ENCODE results near the gene SERTAD3. TPM values are rescaled to one million over a fixed set of nuclear protein-coding genes. Genes with fewer than 3 reads are reported as not detected.

SERTAD3 gene
- total and polyA plus RNA-seq, 11 donors, result 17.6 to 38.7 (median 26.0) TPM

DNA sequence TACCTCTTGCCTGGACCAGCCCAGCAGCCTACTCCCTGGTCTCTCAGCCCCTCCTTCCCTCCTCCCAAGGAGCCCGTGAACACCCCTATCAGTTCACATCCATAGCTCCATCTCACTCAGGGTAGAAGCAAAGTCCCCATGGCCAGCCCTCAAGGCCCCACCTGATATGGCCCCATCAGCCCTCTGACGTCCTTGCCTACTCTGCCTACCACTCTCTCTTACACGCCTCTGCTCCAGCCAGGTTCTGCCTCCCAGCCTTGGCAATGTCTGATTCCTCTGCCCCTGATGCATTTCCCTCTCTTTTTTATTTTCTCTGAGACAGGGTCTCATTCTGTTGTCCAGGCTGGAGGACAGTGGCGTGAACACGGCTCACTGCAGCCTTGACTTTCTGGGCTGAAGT lies 7.9 kb upstream of the SERTAD3 start:
- Histone ChIP-seq H3K9me3 (no peaks in the 10 kb centered on the region), H3K4me3 (no peak overlapping the region), H3K27ac (no peak overlapping the region), H3K4me1 (no peaks in the 10 kb centered on the region), H3K27me3 (no peaks in the 10 kb centered on the region), H3K36me3 (peaks cover 0 to 65% (median 43%) of the 10 kb centered on the region in 9 donors)
- no peak for TF ChIP-seq POLR2A (IDR thresholded peaks at IDR 0.05)
- TF ChIP-seq, protein P1, sequence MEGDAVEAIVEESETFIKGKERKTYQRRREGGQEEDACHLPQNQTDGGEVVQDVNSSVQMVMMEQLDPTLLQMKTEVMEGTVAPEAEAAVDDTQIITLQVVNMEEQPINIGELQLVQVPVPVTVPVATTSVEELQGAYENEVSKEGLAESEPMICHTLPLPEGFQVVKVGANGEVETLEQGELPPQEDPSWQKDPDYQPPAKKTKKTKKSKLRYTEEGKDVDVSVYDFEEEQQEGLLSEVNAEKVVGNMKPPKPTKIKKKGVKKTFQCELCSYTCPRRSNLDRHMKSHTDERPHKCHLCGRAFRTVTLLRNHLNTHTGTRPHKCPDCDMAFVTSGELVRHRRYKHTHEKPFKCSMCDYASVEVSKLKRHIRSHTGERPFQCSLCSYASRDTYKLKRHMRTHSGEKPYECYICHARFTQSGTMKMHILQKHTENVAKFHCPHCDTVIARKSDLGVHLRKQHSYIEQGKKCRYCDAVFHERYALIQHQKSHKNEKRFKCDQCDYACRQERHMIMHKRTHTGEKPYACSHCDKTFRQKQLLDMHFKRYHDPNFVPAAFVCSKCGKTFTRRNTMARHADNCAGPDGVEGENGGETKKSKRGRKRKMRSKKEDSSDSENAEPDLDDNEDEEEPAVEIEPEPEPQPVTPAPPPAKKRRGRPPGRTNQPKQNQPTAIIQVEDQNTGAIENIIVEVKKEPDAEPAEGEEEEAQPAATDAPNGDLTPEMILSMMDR (IDR thresholded peaks at IDR 0.05), result no peak
- DNase-seq (no peak), ATAC-seq (peak in 1 of 4 donors; percentile 40)
- 67 to 76% (median 70%) methylated on average over 5 of the region's 5 CpGs for WGBS, 4 donors
- intact Hi-C loops (cut with DNase I), result no loop called here

DNA sequence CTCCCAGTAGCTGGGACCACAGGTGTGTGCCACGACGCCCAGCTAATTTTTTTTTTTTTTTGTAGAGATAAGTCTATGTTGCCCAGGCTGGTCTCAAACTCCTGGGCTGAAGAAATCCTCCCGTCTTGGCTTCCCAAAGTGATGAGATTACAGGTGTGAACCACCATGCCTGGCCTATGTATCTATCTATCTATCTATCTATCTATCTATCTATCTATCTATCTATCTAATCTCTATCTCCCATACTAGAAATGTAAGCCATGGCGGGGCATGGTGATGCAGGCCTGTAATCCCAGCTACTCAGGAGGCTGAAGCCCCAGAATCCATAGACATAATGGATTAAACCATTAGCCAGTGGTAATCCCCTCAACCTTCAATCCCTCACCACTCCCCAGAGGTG lies 6.5 kb upstream of the SERTAD3 start:
- Histone ChIP-seq H3K4me3 (no peak overlapping the region), H3K36me3 (peaks cover 0 to 53% (median 34%) of the 10 kb centered on the region in 9 donors), H3K27ac (no peak overlapping the region), H3K4me1 (no peaks in the 10 kb centered on the region), H3K9me3 (no peaks in the 10 kb centered on the region), H3K27me3 (no peaks in the 10 kb centered on the region)
- WGBS, 4 donors, result 95 to 100% (median 97%) methylated on average over 4 of the region's 4 CpGs
- TF ChIP-seq POLR2A (IDR thresholded peaks at IDR 0.05), result no peak
- TF ChIP-seq, protein P1 (IDR thresholded peaks at IDR 0.05), result no peak
- DNase-seq (no peak), ATAC-seq (no peak)
- intact Hi-C loops (cut with DNase I), result no loop called here

DNA sequence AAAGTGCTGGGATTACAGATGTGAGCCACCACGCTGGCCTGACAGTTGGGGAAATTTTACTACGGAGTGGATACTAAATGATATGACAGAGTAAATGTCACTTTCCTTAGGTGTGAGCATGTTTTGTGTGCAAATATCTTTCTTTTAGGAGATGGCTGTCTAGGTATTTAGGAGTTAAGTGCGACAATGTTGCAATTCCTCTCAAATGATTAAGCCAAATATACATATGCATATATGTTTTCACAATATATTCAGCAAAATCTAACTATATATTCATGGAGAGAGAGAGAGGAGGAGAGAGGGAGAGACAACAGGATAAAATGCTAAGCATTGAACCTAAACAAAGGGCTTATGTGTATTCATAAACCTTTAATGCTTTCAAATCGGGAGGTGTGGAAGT lies 5.4 kb upstream of the SERTAD3 start:
- no peak for ATAC-seq
- H3K4me1 ChIP-seq, result peaks cover 0 to 6% (median 4%) of the 10 kb centered on the region in 12 donors
- intact Hi-C loops (cut with DNase I), result no loop called here
- H3K27me3 ChIP-seq, result no peaks in the 10 kb centered on the region
- H3K9me3 ChIP-seq, result no peaks in the 10 kb centered on the region
- H3K36me3 ChIP-seq, result peaks cover 0 to 42% (median 31%) of the 10 kb centered on the region in 9 donors
- DNase-seq, result no peak
- H3K4me3 ChIP-seq, result no peak overlapping the region
- H3K27ac ChIP-seq, result no peak overlapping the region
- 91 to 97% (median 94%) methylated on average over 4 of the region's 4 CpGs for WGBS, 4 donors
- TF ChIP-seq, protein P1 (IDR thresholded peaks at IDR 0.05), result no peak
- TF ChIP-seq POLR2A (IDR thresholded peaks at IDR 0.05), result no peak

DNA sequence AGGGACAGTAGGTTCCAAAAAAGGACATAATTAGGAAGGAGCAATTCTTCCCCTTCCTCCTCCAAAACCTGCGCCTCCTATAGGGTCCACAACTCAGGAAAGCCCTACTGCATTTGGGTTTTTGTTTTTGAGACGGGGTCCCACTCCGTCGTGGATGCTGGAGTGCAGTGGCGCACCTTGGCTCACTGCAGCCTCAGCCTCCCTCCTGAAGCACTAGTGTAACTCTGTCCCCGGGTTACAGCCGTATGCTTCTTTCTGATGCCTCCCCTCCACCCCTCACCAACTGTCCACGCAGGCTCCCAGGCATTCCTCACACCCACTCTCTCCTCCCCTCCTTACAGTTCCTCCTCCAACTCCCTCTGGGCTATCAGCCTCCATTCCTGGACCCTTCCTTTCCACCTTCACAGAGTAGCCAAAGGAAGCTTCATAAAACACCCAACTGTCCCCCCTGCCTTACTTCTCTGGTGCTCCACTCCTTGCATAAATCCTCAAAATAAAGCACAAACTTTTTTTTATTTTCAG lies 2.2 kb upstream of the SERTAD3 start:
- Histone ChIP-seq H3K27ac (no peak overlapping the region), H3K4me3 (no peak overlapping the region), H3K36me3 (peaks cover 0 to 53% (median 35%) of the 10 kb centered on the region in 9 donors), H3K4me1 (peaks cover 5 to 22% (median 19%) of the 10 kb centered on the region in 12 donors), H3K27me3 (no peaks in the 10 kb centered on the region), H3K9me3 (no peaks in the 10 kb centered on the region)
- TF ChIP-seq, protein P1 (IDR thresholded peaks at IDR 0.05), result no peak
- TF ChIP-seq POLR2A (IDR thresholded peaks at IDR 0.05), result no peak
- intact Hi-C loops (cut with DNase I), result no loop called here
- DNase-seq (no peak), ATAC-seq (no peak)
- 79 to 88% (median 83%) methylated on average over 8 of the region's 8 CpGs for WGBS, 4 donors
